Vagina (tissue), 2 donors: ENCODE data around the gene MAP2K2.

Experiments
- POLR2A ChIP-seq, 2 donors: fragments of 450-650 bp; IDR thresholded peaks; one replicate each; pipeline ENCODE4 v1.6.1; 2017; ENCODE audit warnings: antibody characterized with exemption in 2 of 2, mild to moderate bottlenecking in 2 of 2, moderate library complexity in 2 of 2
- POLR2AphosphoS5 ChIP-seq, 2 donors: sonication (generic); formaldehyde crosslinking; IDR thresholded peaks; one replicate each; pipeline ENCODE4 v1.9.0; 2017; ENCODE audit warnings: antibody characterized with exemption in 2 of 2, mild to moderate bottlenecking in 2 of 2, low read depth in 1 of 2; ENCODE audit not compliant: insufficient read depth in 1 of 2
- TF ChIP-seq, protein P1 (sequence below), 3 experiments: fragments of 450-650 bp in 2 of 3; fragments of 200-600 bp in 1 of 3; sonication (generic) in 1 of 3; IDR thresholded peaks; one replicate each; pipeline ENCODE4 v1.5.1; 2017 to 2019; ENCODE audit warnings: antibody characterized with exemption in 3 of 3, mild to moderate bottlenecking in 2 of 3, moderate library complexity in 2 of 3

GRCh38 chr19:4061178-4061682, 62.7 kb downstream of the MAP2K2 start:
- TF ChIP-seq POLR2A (IDR thresholded peaks at IDR 0.05) (peak in 1 of 2 donors; percentile 5), POLR2AphosphoS5 (IDR thresholded peaks at IDR 0.05; ENCODE audit: insufficient read depth in 1 of 2, low read depth in 1 of 2) (peak; percentile 62 to 86)
- TF ChIP-seq, protein P1, sequence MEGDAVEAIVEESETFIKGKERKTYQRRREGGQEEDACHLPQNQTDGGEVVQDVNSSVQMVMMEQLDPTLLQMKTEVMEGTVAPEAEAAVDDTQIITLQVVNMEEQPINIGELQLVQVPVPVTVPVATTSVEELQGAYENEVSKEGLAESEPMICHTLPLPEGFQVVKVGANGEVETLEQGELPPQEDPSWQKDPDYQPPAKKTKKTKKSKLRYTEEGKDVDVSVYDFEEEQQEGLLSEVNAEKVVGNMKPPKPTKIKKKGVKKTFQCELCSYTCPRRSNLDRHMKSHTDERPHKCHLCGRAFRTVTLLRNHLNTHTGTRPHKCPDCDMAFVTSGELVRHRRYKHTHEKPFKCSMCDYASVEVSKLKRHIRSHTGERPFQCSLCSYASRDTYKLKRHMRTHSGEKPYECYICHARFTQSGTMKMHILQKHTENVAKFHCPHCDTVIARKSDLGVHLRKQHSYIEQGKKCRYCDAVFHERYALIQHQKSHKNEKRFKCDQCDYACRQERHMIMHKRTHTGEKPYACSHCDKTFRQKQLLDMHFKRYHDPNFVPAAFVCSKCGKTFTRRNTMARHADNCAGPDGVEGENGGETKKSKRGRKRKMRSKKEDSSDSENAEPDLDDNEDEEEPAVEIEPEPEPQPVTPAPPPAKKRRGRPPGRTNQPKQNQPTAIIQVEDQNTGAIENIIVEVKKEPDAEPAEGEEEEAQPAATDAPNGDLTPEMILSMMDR (IDR thresholded peaks at IDR 0.05), result no peak
